OCI-LY7 (cell line): ENCODE results near the gene SEMA3G.

Source experiments
- CTCF ChIP-seq: fragments of 200-600 bp; sonication (generic); conservative IDR thresholded peaks from 2 replicates; pipeline ENCODE4 v1.5.1; 2014; ENCODE audit warnings: mild to moderate bottlenecking, antibody characterized with exemption, low read length, moderate library complexity, mixed read lengths
- EZH2phosphoT487 ChIP-seq: fragments of 200-600 bp; sonication (generic); IDR thresholded peaks from 2 replicates; pipeline ENCODE4 v1.6.1; 2018; ENCODE audit warnings: low read depth, borderline replicate concordance, mild to moderate bottlenecking, mixed run types, antibody characterized with exemption, low read length, moderate library complexity, mixed read lengths

GRCh38 chr3:52400275-52400793 lies 44.6 kb downstream of the SEMA3G start:
- TF ChIP-seq CTCF, result no peak
- no peak for TF ChIP-seq EZH2phosphoT487
